ENCODE results near the gene FARP1.

Gene FARP1

DNA sequence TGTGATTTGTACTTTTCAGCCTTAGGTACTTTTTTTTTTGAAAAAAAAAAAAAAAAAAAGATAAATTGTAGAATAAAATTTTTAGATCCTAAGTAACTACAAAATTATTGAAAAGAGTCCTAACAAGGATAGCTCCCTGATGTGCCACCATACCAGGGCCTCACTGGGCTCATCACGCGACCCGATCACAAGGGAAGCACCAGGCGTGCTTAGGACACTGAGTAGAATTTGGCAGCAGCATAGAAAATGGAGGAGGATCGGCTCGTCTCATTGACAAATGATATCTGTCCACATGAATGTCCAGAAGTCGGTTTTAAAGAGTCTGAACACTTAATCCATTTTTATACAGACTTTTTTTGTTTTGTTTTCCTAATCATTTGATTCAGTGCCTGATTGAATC lies 255.0 kb downstream of the FARP1 start:
- Histone ChIP-seq H3K9me3 (ENCODE audit: control insufficient read depth, low read length) (no peaks in the 10 kb centered on the region), H3K36me3 (ENCODE audit: control insufficient read depth, insufficient read depth, low read length, severe bottlenecking) (peaks cover 3% of the 10 kb centered on the region), H3K4me1 (ENCODE audit: control insufficient read depth, insufficient read depth, low read length) (no peaks in the 10 kb centered on the region), H3K9ac (ENCODE audit: low read length) (no peak overlapping the region), H3K4me3 (ENCODE audit: low read length) (no peak overlapping the region), H3K27me3 (replicated peaks; ENCODE audit: control insufficient read depth, insufficient read depth, low read length) (no peaks in the 10 kb centered on the region)
- no peak for DNase-seq (ENCODE audit: low read depth)

DNA sequence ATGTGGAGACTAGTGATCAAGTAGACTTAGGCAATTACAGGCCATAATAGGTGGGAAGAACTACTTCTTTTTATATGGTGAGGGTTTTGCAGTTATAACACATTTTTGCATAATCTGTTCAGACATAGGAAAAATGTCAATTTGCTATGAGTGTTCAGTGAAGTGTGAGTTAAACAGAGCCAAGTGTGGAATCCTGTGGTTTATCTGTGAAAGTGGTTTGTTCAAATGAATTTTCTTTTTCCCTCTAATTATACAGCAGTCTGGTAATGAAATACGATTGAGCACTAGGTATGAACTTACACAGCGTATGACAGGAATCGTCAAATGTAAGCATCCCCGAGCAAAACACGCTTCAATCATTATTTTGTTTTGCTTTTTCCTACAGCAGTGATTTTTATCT lies 255.7 kb downstream of the FARP1 start:
- Histone ChIP-seq H3K36me3 (ENCODE audit: control insufficient read depth, insufficient read depth, low read length, severe bottlenecking) (peaks cover 3% of the 10 kb centered on the region), H3K9me3 (ENCODE audit: control insufficient read depth, low read length) (no peaks in the 10 kb centered on the region), H3K4me3 (ENCODE audit: low read length) (no peak overlapping the region), H3K27me3 (replicated peaks; ENCODE audit: control insufficient read depth, insufficient read depth, low read length) (no peaks in the 10 kb centered on the region), H3K4me1 (ENCODE audit: control insufficient read depth, insufficient read depth, low read length) (no peaks in the 10 kb centered on the region), H3K9ac (ENCODE audit: low read length) (no peak overlapping the region)
- DNase-seq (ENCODE audit: low read depth) = no peak

DNA sequence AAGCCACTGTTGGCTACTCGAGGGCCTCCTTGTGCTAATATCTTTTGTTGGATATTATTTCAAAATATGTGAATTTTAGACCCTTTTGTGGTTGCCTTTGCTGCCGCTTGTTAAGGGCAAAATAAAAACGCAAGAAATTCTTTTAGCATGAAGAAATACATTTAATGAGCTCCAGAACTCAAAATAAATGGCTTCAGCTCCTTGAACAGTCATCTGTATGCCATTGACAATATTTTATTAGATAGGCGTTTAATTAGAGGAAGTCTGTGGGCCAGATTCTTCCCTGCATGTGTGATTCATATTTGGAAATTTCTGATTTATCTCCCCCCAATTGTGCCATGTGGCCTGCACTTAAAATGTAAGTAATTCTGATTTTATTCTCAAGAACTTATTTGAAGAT lies 256.9 kb downstream of the FARP1 start:
- no peak overlapping the region for H3K4me3 ChIP-seq (ENCODE audit: low read length)
- no peaks in the 10 kb centered on the region for H3K9me3 ChIP-seq (ENCODE audit: control insufficient read depth, low read length)
- no peaks in the 10 kb centered on the region for H3K4me1 ChIP-seq (ENCODE audit: control insufficient read depth, insufficient read depth, low read length)
- H3K36me3 ChIP-seq (ENCODE audit: control insufficient read depth, insufficient read depth, low read length, severe bottlenecking) = peaks cover 10% of the 10 kb centered on the region
- H3K27me3 ChIP-seq (replicated peaks; ENCODE audit: control insufficient read depth, insufficient read depth, low read length) = no peaks in the 10 kb centered on the region
- peak; percentile 18 for DNase-seq (ENCODE audit: low read depth)
- H3K9ac ChIP-seq (ENCODE audit: low read length) = no peak overlapping the region

DNA sequence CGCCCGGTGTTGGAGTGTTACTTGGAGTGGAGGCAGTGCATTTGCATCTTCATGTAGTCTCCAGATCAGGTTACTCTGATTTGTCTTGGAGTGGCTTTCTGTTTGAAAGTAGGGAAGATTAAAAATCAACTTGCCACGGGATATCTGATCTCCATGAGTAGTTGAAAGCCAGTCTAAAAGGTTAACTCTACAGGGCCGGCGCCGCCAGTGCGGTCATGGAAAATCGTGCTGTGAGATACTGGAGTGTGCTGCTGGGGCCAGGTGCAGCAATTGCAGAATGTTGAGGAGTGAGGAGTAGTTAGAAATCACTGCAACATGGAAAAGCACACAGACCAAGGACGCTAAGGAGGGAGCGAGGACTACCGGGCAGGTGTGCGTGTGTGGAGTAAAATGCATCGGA lies 259.0 kb downstream of the FARP1 start:
- H3K36me3 ChIP-seq (ENCODE audit: control insufficient read depth, insufficient read depth, low read length, severe bottlenecking) = peaks cover 10% of the 10 kb centered on the region
- no peak overlapping the region for H3K9ac ChIP-seq (ENCODE audit: low read length)
- no peaks in the 10 kb centered on the region for H3K27me3 ChIP-seq (replicated peaks; ENCODE audit: control insufficient read depth, insufficient read depth, low read length)
- DNase-seq (ENCODE audit: low read depth) = no peak
- H3K9me3 ChIP-seq (ENCODE audit: control insufficient read depth, low read length) = no peaks in the 10 kb centered on the region
- H3K4me3 ChIP-seq (ENCODE audit: low read length) = no peak overlapping the region
- no peaks in the 10 kb centered on the region for H3K4me1 ChIP-seq (ENCODE audit: control insufficient read depth, insufficient read depth, low read length)

DNA sequence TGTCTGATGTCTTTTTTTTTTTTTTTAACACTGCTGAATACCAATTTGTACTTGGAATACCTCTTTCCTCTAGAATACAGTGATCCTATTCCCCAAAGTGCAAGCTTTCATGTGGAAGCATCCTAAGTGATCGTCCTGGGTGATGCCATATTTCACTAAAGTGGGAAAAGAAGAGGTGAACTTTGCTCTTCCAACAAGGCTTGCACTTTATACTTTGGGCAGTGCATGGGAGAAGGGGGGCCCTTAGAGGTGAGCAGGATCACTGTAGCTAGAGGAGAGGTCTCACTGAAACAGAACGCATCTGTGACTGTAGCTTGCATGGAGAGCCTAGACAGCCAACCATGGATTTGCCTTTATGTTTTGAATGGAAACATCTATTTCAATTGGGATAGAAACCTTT lies 260.2 kb downstream of the FARP1 start:
- Histone ChIP-seq H3K27me3 (replicated peaks; ENCODE audit: control insufficient read depth, insufficient read depth, low read length) (no peaks in the 10 kb centered on the region), H3K36me3 (ENCODE audit: control insufficient read depth, insufficient read depth, low read length, severe bottlenecking) (peaks cover 10% of the 10 kb centered on the region), H3K9me3 (ENCODE audit: control insufficient read depth, low read length) (no peaks in the 10 kb centered on the region), H3K9ac (ENCODE audit: low read length) (no peak overlapping the region), H3K4me3 (ENCODE audit: low read length) (no peak overlapping the region), H3K4me1 (ENCODE audit: control insufficient read depth, insufficient read depth, low read length) (no peaks in the 10 kb centered on the region)
- no peak for DNase-seq (ENCODE audit: low read depth)

DNA sequence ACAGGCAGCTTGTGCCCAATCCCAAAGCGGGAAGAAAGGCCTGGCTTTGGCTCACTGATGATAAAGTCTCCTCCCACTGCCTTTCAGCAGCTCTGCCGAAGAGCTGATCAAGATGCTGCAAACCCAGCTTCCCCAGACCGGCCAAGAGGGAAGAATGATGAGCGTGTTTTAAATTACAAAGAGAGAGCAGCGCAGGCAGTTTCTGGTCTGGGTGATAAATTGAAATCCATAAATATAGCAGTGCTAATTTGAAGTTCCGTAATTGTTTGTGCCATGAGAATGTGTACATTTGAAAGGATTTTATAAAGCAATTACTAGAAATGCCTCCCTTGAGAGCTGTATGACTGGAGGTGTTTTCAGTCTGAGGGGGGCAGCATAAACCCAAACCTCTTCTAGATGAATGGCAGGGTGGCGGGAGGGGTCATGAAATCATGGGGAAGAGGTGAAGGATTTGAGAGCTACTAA lies 262.2 kb downstream of the FARP1 start:
- H3K9ac ChIP-seq (ENCODE audit: low read length) = no peak overlapping the region
- DNase-seq (ENCODE audit: low read depth) = no peak
- no peak overlapping the region for H3K4me3 ChIP-seq (ENCODE audit: low read length)
- no peaks in the 10 kb centered on the region for H3K27me3 ChIP-seq (replicated peaks; ENCODE audit: control insufficient read depth, insufficient read depth, low read length)
- peaks cover 16% of the 10 kb centered on the region for H3K36me3 ChIP-seq (ENCODE audit: control insufficient read depth, insufficient read depth, low read length, severe bottlenecking)
- H3K9me3 ChIP-seq (ENCODE audit: control insufficient read depth, low read length) = no peaks in the 10 kb centered on the region
- no peaks in the 10 kb centered on the region for H3K4me1 ChIP-seq (ENCODE audit: control insufficient read depth, insufficient read depth, low read length)

DNA sequence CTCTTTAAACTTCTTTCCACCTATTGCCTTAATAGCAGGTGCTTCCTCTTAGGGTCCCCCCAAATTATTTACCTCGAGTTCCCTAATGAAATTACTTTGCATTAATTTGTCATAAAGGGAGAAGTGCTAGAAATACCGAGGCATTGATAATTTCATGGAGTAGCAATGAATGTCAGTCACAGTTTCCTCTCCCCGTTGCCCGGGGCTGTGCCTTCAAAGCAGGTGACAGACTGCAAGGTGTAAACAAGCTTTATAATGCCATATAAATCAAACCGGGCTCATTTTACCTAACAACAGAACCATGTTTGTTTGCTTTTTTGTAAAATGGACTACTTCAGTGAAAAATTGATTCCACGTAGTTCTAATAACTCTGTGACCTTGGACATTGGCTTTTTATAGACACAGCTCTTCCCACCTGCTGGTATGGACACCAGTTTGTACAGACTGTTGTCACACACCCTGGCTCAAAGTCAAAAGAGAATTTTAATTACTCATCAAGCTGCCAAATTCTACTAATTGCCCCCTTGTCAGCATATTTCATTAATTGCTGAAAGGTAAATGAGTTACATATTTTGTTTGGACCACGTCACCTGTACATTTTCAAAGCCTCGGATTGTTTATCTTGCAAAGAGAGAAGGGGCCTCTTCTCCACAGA lies 262.9 kb downstream of the FARP1 start:
- Histone ChIP-seq H3K36me3 (ENCODE audit: control insufficient read depth, insufficient read depth, low read length, severe bottlenecking) (peaks cover 21% of the 10 kb centered on the region), H3K4me1 (ENCODE audit: control insufficient read depth, insufficient read depth, low read length) (no peaks in the 10 kb centered on the region), H3K9me3 (ENCODE audit: control insufficient read depth, low read length) (no peaks in the 10 kb centered on the region), H3K27me3 (replicated peaks; ENCODE audit: control insufficient read depth, insufficient read depth, low read length) (no peaks in the 10 kb centered on the region), H3K4me3 (ENCODE audit: low read length) (no peak overlapping the region), H3K9ac (ENCODE audit: low read length) (no peak overlapping the region)
- no peak for DNase-seq (ENCODE audit: low read depth)

DNA sequence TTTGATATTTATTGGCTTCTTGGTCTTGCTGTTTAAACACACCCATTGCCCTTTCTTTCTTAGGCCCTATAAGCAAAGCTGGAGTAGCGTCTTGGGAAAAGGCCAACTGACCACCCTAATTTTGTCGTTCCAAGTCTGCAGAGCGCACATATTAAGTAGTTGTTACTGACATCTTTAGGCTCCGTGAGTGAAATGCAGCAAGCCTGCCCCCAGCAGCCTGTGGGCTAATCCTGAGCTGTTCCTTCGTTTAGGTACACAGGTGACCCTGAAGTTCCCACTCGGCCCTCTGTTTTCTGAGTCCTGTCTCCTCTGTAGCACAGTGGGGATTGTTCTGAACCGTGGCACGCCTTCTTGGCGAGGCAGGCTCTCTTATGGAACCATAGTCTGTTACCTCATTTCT lies 263.5 kb downstream of the FARP1 start:
- H3K27me3 ChIP-seq (replicated peaks; ENCODE audit: control insufficient read depth, insufficient read depth, low read length) = no peaks in the 10 kb centered on the region
- peaks cover 24% of the 10 kb centered on the region for H3K36me3 ChIP-seq (ENCODE audit: control insufficient read depth, insufficient read depth, low read length, severe bottlenecking)
- no peaks in the 10 kb centered on the region for H3K4me1 ChIP-seq (ENCODE audit: control insufficient read depth, insufficient read depth, low read length)
- H3K9ac ChIP-seq (ENCODE audit: low read length) = no peak overlapping the region
- DNase-seq (ENCODE audit: low read depth) = no peak
- no peaks in the 10 kb centered on the region for H3K9me3 ChIP-seq (ENCODE audit: control insufficient read depth, low read length)
- H3K4me3 ChIP-seq (ENCODE audit: low read length) = no peak overlapping the region

DNA sequence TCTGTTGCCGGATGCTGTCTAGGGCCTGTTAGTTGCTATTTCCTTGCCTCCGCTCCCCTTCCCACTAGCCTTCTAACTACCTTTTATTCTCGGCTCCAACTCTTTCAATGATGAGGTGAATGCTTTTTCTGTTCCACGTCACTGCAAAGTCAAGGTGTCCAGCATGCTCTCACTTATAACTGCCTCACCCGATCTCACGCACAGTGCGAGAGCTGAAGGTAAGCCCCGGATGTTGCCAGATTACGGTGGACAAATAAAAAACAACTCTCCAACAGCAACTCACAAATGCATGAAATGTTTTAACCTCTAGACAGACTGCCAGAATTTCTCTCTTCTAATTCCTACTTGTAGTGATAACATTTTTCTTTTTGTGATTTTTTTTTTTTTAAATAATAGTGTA lies 264.1 kb downstream of the FARP1 start:
- Histone ChIP-seq H3K36me3 (ENCODE audit: control insufficient read depth, insufficient read depth, low read length, severe bottlenecking) (peaks cover 24% of the 10 kb centered on the region), H3K9ac (ENCODE audit: low read length) (no peak overlapping the region), H3K9me3 (ENCODE audit: control insufficient read depth, low read length) (no peaks in the 10 kb centered on the region), H3K4me1 (ENCODE audit: control insufficient read depth, insufficient read depth, low read length) (no peaks in the 10 kb centered on the region), H3K4me3 (ENCODE audit: low read length) (no peak overlapping the region), H3K27me3 (replicated peaks; ENCODE audit: control insufficient read depth, insufficient read depth, low read length) (no peaks in the 10 kb centered on the region)
- DNase-seq (ENCODE audit: low read depth) = no peak

DNA sequence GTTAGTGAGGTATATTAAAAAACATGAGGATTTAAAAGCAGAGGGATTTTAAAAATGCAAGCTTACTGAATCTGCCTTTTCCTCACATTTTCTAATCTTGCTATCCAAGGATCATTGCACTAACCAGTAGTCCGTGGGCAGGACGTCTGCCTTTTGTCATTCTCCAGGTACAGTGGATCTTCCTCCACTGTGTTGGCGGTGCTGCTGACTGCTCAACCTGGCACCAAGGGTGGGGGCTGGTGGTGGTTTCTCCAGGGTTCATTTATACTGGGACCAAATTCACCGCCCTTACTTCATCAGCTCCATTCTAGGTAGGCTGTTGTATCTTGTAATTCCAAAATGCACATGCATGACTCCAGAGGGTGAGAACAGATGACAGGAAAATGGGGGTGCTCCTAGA lies 264.7 kb downstream of the FARP1 start:
- peaks cover 21% of the 10 kb centered on the region for H3K36me3 ChIP-seq (ENCODE audit: control insufficient read depth, insufficient read depth, low read length, severe bottlenecking)
- no peaks in the 10 kb centered on the region for H3K4me1 ChIP-seq (ENCODE audit: control insufficient read depth, insufficient read depth, low read length)
- H3K27me3 ChIP-seq (replicated peaks; ENCODE audit: control insufficient read depth, insufficient read depth, low read length) = no peaks in the 10 kb centered on the region
- no peak for DNase-seq (ENCODE audit: low read depth)
- no peak overlapping the region for H3K4me3 ChIP-seq (ENCODE audit: low read length)
- no peaks in the 10 kb centered on the region for H3K9me3 ChIP-seq (ENCODE audit: control insufficient read depth, low read length)
- H3K9ac ChIP-seq (ENCODE audit: low read length) = no peak overlapping the region

DNA sequence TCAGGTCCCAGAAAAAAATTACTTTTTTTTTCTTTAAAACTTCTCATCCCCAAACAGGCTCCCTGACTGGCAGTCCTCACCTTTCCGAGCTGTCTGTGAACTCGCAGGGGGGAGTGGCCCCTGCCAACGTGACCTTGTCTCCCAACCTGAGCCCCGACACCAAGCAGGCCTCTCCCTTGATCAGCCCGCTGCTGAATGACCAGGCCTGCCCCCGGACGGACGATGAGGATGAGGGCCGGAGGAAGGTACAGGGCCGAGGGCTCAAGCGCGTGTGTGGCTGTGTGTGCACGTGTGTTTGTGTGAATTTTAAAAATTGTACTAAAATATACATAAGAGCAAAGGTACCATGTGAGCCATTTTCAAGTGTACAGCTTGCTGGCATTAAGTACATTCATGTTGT lies 266.4 kb downstream of the FARP1 start:
- DNase-seq (ENCODE audit: low read depth) = no peak
- no peaks in the 10 kb centered on the region for H3K4me1 ChIP-seq (ENCODE audit: control insufficient read depth, insufficient read depth, low read length)
- H3K36me3 ChIP-seq (ENCODE audit: control insufficient read depth, insufficient read depth, low read length, severe bottlenecking) = peaks cover 16% of the 10 kb centered on the region

DNA sequence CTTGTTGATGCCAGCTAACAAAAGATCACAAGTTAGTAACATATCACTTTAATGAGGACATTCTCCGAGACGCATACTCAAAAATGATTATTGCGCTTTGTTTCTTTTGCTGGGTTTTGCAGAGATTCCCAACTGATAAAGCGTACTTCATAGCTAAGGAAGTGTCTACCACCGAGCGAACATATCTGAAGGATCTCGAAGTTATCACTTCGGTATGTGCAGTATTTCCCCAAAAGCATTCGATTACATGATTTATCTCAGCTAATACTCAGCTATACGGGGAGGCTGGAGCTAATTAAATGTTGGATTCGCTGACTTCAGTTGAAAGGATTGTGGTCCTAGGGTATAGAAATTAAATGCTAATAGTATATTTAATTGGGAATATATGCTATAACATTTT lies 267.7 kb downstream of the FARP1 start:
- no peaks in the 10 kb centered on the region for H3K27me3 ChIP-seq (replicated peaks; ENCODE audit: control insufficient read depth, insufficient read depth, low read length)
- no peak for DNase-seq (ENCODE audit: low read depth)

More for the DNA sequence above, 266.4 kb downstream of the FARP1 start:
- Histone ChIP-seq H3K27me3 (replicated peaks; ENCODE audit: control insufficient read depth, insufficient read depth, low read length) (no peaks in the 10 kb centered on the region), H3K4me3 (ENCODE audit: low read length) (no peak overlapping the region), H3K9ac (ENCODE audit: low read length) (no peak overlapping the region), H3K9me3 (ENCODE audit: control insufficient read depth, low read length) (no peaks in the 10 kb centered on the region)

More for the DNA sequence above, 267.7 kb downstream of the FARP1 start:
- peaks cover 14% of the 10 kb centered on the region for H3K36me3 ChIP-seq (ENCODE audit: control insufficient read depth, insufficient read depth, low read length, severe bottlenecking)
- no peak overlapping the region for H3K9ac ChIP-seq (ENCODE audit: low read length)
- no peak overlapping the region for H3K4me3 ChIP-seq (ENCODE audit: low read length)
- no peaks in the 10 kb centered on the region for H3K4me1 ChIP-seq (ENCODE audit: control insufficient read depth, insufficient read depth, low read length)
- H3K9me3 ChIP-seq (ENCODE audit: control insufficient read depth, low read length) = no peaks in the 10 kb centered on the region

All from adipocyte (in vitro differentiated cells).